GM19372 (cell line): ENCODE measurements around the gene DNM1.
"Not testable (repeated sequence)": the region's sequence is repeated elsewhere in the genome, so short reads cannot be mapped to it uniquely, and the experiment has no call there.

Source experiments
- ATAC-seq: cut with Tn5 transposase; IDR thresholded peaks from one replicate; pipeline ENCODE4 v1.9.1; 2021; ENCODE audit warnings: mild to moderate bottlenecking, low read depth, moderate library complexity; ENCODE audit not compliant: unreplicated experiment

DNM1 gene

DNA sequence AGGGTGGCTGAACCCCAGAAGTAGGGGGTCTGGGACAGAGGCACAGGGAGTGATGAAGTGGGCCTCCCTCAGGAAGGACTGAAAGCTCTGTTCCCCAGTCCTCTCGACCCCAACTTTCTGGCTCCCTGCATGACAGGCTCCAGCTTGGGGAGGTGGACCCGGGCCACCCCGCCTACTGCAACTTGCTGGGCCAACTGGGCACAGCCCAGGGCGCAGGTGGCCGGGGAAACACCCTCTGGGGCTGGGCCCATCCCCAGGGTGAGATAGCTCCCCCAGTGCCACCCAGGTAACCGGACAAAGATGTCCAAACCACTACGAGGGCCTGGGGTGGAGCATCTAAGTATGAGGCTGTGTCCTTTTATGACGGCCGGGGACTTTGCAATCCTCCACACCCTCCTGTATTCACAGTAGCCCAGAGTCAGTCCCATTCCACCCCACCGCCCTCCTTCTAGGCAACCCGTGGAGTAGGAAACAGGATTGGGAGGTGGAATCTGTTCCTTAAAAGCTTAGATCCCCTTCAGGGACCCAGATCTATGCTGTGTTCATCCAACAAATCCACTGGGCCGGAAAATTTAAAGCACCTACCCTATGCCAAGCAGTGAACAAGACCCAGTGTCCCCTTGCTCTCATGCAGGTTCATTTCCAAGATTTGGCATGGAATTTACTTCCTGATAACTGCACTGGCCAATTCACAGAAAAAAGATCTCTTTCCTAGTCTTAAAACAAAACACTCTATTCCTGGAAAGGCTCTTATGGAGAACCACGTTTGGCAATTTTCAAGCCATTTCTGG, 19.9 kb downstream of the DNM1 start:
- no peak for ATAC-seq

DNA sequence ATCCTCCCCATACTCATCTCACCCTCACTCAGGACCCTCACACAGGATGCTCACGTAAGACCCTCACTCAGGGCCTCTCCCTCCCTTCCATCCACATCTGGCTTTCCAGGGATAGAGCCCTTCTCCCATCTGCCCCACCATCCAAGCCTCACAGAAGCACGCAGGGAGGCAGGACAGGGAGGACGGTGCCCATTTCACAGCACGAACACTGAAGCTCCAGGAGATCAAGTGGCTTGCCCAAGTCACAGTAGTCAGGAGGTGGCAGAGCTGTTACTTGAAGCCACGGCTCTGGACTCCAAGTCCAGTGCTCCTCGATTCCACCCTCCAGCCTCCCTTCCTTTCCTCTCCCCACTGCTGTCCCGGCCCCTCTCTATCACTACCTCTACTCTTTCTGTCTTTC, 21.7 kb downstream of the DNM1 start:
- ATAC-seq = no peak

DNA sequence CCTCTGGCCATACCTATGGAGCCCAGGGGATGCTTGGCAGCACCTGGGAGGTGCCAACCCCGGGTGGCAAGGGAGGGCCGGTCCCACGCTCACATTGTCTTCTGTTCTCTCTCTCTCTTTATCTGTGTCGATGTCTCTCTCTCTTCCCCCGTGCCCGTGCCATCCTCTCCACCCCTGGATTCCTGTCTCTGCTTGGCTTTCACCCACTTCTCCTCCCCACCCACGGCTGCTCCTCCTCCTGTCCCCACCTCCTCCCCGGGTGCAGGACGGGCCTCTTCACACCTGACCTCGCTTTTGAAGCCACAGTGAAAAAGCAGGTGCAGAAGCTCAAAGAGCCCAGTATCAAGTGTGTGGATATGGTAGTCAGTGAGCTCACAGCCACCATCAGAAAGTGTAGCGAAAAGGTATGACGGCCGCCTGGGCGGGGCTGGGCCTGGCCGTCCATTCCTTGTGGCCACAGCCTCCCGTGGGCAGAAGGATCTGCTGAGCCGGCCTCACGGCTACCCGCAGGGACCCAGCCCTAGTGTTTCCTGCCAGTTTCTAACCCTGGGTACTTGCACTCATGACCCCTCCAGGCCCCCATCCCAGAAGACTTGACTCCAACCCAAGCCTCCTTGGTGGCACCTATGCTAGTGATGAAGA, 22.7 kb downstream of the DNM1 start:
- no peak for ATAC-seq

DNA sequence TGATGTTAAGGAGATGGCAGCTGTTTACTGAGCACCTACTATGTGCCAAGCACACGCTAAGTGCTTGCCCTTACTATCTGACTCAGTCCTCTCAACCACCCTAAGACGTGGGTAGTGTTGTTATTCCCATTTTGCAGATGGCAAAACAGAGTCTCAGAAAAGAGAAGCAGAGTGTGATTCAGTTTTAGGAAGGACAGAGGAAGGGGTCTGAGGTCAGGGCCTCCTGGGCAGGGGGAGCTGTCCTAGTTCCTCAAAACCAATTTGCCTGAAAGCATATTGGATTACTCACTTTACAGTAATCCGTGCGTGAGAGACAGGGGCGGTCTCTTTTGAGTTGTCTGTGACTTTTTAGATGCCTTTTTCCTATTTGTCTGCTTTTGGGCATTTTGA, 23.2 kb downstream of the DNM1 start:
- no peak for ATAC-seq

DNA sequence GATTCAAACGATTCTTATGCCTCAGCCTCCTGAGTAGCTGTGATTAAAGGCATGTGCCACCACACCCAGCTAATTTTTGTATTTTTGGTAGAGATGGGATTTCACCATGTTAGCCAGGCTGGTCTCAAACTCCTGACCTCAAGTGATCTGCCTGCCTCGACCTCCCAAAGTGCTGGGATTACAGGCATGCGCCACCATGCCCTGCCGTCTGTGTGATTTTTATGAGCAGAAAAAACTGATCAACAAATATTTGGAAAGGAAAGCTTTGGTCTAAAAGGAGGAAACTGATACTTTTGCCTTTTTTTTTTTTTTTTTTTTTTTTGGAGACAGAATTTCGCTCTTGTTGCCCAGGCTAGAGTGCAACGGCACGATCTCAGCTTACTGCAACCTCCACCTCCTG, 27.7 kb downstream of the DNM1 start:
- ATAC-seq = not testable (repeated sequence)

DNA sequence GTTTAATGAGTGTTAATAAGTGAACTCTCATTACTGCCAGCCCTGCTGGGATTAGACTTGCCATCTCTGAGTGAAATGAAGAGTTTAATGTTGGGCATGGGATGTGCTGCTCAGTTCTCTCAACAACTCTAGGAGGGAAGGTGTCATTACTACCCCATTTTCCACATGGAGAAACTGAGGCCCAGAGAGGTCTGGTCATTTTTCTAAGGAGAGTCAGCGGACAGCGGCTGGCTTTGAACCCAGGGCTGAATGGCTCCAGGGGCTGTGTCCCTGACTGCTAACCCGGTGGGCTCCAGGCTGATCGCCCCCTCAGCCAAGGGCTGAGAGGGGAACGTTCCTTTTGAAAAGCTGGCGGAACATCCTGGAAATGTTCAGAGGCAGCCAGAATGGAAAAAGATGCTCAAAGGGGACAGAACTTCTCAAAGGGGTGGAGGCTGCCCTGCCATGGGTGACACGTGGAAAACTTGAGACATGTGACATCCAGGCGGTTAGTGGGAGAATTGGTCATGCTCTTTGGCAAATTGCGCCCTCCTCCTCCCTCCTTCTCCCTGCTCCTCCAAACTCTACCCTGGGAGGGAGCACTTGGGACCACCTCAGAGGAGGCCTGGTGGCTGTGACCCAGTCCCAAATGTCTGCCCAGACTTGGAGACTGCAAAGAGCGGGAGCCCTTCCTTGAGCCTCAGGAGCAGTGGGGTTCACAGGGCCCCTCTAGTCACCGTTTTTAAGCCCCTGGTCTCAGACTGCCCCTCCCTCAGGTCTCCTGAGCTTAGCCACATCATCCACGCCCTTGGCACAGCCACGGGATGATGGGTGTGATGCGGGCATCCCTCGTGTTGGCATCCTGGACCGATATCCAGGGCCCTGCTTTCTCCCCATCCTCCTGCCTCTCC, 28.7 kb downstream of the DNM1 start:
- ATAC-seq = no peak

DNA sequence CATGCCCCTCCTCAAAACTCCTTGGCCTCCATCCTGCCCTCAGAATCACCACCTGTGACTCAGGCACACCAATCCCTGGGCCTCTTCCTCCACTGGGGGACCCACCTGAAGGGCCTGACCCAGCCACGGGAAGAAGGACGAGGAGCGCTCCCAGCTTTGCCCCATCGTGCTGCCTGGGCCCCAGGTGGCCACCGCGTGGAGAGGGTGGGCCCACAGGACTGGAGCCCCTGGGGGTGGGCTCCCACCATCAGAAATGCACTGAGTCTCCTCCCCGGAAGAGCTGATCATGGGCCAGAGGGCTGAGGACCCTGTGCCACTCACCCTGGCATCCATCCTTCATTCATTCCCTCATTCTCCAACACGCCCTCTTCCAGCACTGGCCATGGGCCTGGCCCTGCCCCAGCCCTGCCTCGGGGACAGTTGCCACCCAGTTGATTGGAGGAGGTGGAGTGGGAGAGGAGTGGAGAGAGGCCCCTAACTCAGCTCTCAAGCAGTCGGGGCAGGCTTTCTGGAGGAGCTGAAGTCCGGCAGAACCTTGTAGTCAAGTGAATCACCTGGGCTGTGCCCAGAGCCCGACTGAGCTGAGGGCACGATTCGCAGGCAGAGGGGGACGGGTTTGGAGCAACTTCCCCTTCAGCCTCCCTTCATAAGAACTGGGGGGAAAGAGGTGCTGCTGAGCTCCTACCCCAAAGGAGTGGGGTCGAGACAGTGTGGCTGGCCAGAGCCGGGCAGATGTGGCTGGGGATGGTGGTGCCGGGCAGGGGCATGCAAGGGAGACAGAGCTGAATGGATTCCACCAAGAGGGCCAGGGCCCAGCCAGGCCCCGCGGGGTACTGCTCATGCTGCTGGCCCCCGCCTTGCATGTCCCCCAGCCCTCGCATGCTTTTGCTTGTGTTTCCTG, 29.6 kb downstream of the DNM1 start:
- ATAC-seq = no peak

DNA sequence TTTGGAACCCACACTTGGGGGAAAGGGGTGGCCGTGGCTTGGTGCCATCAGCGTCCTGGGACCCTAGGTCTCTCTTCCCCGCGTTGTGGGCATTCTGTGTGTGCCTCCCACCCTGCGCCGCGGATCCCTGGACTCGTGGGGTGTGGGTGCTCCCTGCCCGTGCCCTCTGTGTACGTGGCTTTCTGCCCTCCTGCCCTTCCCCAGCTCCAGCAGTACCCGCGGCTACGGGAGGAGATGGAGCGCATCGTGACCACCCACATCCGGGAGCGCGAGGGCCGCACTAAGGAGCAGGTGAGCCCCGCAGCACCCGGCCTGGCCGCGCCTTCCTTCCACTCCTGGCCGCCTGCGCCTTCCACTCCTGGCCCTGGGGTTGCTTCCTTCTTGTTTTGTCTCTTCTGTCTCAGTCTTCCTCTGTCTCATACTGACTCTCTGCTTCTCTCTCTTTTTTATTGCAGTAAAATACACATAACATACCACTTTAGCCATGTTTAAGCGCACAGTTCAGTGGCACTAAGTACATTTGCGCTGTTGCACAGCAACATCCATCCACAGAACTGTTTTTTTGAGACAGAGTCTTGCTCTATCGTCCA, 30.7 kb downstream of the DNM1 start:
- no peak for ATAC-seq

DNA sequence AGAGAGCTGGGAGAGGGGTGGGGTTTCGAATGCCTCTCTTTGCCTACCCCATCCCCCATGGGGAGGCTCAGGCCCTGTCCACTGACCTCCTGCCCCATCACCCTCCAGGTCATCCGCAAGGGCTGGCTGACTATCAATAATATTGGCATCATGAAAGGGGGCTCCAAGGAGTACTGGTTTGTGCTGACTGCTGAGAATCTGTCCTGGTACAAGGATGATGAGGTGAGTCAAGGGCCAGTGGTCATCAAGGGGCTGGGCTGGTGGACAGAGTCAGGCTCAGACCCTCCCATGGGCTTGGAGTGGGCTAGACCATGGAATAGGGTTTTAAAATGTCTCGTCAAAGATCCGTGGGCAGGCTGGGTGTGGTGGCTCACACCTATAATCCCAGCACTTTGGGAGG, 38.9 kb downstream of the DNM1 start:
- no peak for ATAC-seq

DNA sequence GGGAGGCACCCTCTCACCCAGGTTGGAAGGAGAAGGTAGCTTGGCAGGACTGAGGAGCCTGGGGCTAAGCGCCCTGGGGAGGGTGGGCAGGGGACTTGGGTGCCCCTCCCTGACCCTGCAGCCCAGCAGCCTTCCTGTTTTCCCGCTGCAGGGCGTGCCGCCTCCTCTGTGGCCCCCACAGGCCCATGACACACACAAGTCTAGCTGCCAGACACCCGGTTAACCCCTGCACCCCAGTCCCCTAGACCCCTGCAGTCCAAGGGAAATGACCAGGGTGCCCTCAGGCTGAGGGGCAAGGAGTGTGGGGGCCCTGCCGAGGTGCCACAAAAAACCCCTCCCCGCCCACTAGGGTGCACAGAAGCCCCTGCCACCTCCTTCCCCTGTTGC, 39.6 kb downstream of the DNM1 start:
- no peak for ATAC-seq

DNA sequence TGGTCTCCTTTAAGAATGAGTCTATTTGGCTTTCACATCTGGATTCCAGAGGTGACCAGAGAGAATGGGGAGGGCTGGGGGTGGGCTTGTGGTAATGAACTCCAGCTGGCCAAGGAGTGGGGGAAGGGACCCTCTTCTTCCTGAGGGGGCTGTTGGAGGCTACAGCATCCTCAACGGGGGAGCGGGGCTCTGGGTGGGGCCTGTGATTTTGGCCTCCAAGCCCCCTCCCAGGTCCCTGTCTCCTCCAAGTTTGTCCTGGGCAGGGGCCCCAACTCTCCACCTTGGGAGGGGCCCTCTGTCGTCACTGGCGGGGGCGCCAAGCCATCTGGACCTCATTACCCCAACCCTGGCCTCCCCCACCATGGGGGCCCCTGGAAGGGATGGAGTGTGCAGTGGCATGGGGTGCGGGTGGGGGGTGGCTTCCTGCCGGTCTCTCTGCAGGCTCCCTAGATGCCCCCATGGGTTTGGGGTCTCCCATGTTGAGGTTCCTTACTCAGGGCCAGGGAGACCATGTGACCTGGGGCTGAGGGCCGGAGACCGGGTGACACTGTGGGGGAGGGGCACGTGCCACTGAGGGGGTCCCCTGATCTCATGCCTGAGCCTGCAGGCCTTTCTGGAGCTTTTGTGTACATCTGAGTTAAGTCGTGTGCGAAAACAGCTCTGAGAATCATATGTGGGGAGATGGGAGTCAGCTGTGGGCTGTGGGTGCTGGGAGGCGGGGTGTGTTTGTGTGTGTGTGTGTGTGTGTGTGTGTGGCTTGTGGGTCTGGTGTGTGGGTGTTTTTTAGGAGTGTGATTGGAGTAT, 40.2 kb downstream of the DNM1 start:
- no peak for ATAC-seq

DNA sequence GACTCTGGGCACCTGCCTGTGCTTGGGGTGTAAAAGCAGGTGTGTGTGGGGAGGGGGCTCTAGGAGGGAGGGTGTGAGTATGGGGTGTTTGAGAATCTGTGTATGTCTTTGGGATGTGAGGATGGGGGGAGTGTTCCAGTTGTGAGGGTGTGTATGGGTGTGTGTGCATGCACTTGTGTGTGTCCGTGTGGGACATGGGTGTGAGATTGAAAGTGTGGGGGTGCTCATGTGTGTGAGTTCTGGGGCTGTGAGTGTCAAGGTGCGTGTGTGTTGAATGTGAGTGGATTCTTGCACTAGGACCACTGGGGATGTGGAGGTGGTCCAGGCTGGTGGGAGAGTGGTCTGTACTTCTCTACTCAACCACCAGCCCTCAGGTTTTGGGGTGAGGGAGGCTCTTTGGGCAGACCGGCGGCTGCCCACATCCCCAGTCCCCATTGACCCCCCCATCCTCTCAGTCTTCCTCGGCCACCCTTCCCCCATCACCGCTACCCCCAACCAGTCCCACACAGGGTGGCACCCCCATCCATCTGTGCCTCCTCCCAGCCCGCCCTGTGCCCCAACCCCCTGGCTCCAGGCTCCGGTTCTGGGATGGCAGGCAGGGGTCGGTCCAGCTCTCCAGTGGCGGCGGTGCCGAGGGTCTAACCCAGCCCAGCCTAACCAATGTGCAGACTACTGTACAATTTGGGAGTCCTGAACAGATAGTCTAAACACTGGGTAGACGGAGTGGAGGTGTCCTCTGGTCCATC, 41.1 kb downstream of the DNM1 start:
- ATAC-seq = no peak

DNA sequence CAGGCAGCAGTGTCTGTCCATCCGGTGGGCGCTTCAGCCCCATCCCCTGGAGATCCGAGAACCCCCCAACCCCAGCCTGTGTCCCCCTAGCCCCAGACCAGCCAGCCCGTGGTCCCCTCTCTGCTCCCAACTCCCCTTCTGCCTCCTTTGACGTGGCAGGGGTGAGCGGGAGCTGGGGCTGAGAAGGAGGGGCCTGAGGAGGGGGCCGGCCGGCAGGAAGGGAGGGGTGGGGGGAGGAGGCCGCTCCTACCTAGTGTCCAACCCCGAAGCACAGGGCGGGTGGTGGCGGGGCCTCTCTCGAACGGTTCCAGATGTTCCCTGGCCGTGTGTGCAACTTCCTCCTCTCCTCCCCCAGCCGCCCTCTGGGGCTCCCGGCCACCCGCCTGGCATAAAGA, 41.7 kb downstream of the DNM1 start:
- no peak for ATAC-seq

DNA sequence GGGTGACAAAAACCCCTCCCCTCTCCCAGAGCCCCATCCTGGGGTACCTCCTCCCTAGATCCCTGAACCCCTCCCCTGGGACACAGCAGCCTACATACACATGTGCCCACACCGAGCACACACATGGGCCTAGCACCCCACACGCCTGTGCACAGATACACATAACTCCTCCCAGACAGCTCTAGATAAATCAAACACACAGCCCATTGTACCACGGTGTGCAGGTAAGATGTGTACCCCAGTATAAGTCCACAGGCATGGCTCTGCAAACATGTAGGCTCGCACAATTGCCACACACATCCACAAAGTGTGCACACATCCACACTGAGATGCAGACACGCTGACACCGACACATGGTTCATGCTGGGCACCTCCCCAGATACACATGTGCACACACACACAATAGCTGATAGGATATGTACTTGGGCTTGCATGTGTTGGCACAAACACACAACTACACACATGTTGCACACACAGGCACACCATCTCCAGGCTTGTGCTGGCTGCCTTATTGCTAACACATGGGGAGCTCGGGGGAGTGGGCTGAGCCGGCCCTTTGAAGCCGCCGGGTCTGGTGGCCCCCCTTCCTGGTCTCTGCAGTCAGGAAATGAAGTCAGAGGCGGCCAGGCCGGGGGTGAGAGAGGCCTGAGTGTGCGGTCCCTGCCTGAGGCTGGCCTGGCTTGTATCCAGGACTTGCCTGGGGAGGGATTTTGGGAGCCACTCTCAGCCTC, 42.4 kb downstream of the DNM1 start:
- no peak for ATAC-seq

DNA sequence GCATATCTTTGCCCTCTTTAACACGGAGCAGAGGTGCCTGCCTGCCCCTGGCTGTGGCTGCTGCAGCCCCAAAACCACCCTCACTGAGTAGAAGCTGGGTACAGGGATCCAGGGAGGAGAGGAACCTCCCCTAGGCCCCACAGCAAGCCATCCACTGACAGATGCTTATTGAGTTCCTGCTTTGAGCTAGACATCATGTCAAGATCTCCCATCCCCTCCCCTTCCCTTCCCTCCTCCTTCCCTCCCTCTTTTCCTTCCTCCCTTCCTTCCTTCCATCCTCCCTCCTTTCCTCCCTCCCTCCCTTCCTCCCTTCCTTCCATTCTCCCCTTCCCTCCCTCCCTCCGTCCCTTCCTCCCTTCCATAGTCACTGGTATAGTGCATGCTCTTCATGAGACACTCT, 43.3 kb downstream of the DNM1 start:
- no peak for ATAC-seq

DNA sequence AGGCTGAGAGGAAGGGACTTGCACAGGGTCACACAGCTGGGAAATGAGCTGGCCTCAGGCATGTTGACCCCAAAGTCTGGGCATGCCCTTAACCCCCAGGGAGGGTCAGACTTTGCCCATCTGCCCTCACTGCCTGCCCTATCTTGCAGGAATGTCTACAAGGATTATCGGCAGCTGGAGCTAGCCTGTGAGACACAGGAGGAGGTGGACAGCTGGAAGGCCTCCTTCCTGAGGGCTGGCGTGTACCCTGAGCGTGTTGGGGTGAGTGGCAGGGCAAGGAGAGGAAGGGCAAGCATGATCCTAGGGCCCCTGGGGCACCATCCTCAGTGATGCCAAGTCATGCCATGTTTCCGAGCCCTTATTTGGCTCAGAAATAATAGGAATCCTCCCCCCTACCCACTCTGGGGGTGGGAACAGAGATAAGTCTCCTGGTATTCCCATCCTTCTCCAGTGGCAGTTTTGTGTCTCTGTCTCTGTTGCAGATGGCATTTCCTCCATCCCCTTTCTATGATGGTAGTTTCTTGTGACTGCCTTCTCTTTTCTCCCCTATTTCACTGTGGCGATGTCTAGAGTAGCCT, 44.1 kb downstream of the DNM1 start:
- no peak for ATAC-seq

DNA sequence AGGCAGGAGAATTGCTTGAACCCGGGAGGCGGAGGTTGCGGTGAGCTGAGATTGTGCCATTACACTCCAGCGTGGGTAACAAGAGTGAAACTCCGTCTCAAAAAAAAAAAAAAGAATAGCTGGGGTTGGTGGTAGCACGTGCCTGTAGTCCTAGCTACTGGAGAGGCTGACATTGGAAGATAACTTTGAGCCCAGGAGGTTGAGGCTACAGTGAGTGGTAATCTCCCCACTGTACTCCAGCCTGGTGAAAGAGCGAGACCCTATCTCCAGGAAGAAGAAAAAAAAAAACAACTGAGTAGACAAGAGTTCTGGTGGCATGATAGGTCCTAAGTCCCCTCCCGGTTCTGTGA, 46.4 kb downstream of the DNM1 start:
- ATAC-seq = no peak
